Mesenchymal stem cell (in vitro differentiated cells and primary cell): ENCODE results near the gene TMC3.

ENCODE experiments used
- DNase-seq: peaks from one replicate; pipeline ENCODE4 v3.0.0-alpha.2; 2013
- H2AFZ ChIP-seq: one replicate; pipeline ENCODE4 v1.6.1; 2013; ENCODE audit warnings: low read depth, mild to moderate bottlenecking, control low read depth, inconsistent platforms, low read length, moderate library complexity
- H2AK5ac ChIP-seq: 2 replicates; pipeline ENCODE4 v1.6.1; 2013; ENCODE audit warnings: low read length, moderate library complexity, mild to moderate bottlenecking, inconsistent platforms; ENCODE audit not compliant: severe bottlenecking
- H2BK120ac ChIP-seq: one replicate; pipeline ENCODE4 v1.6.1; 2013; ENCODE audit warnings: low read depth, mild to moderate bottlenecking, inconsistent platforms, low read length, moderate library complexity
- H2BK12ac ChIP-seq, 2 experiments: one replicate each; pipeline ENCODE4 v1.6.1; 2013; ENCODE audit warnings: inconsistent platforms in 2 of 2, low read length in 2 of 2, mild to moderate bottlenecking in 2 of 2, moderate library complexity in 2 of 2, control low read depth in 1 of 2
- H2BK15ac ChIP-seq: one replicate; pipeline ENCODE4 v1.6.1; 2013; ENCODE audit warnings: mild to moderate bottlenecking, low read depth, inconsistent platforms; ENCODE audit not compliant: poor library complexity, severe bottlenecking
- H2BK5ac ChIP-seq: 2 replicates; pipeline ENCODE4 v1.6.1; 2013; ENCODE audit warnings: low read depth, mild to moderate bottlenecking, low read length, control low read depth, inconsistent platforms; ENCODE audit not compliant: poor library complexity, severe bottlenecking
- H3K14ac ChIP-seq, 2 experiments: one replicate each; pipeline ENCODE4 v1.6.1; 2013; ENCODE audit warnings: inconsistent platforms in 2 of 2, low read length in 2 of 2, control low read depth in 1 of 2, mild to moderate bottlenecking in 1 of 2, moderate library complexity in 1 of 2
- H3K18ac ChIP-seq, 2 experiments: one replicate each; pipeline ENCODE4 v1.6.1; 2013; ENCODE audit warnings: inconsistent platforms in 2 of 2, low read length in 2 of 2, control low read depth in 1 of 2, low read depth in 1 of 2, mild to moderate bottlenecking in 1 of 2
- H3K23ac ChIP-seq, 2 experiments: one replicate each; pipeline ENCODE4 v1.6.1; 2013; ENCODE audit warnings: inconsistent platforms in 2 of 2, low read length in 2 of 2, mild to moderate bottlenecking in 2 of 2, moderate library complexity in 2 of 2, control low read depth in 1 of 2
- H3K27ac ChIP-seq: 2 replicates; pipeline ENCODE4 v1.5.1; 2013; ENCODE audit warnings: mild to moderate bottlenecking, moderate library complexity, low read length, control low read depth, inconsistent platforms; ENCODE audit not compliant: poor library complexity, severe bottlenecking
- H3K27me3 ChIP-seq, 2 experiments: 2 replicates each; pipeline versions ENCODE4 v1.6.1 to v1.7.0; 2013; ENCODE audit warnings: low read length in 2 of 2, mild to moderate bottlenecking in 2 of 2, moderate library complexity in 2 of 2, control low read depth in 1 of 2, inconsistent platforms in 1 of 2; ENCODE audit not compliant: control insufficient read depth in 1 of 2, insufficient read depth in 1 of 2
- H3K36me3 ChIP-seq, 2 experiments: 2 replicates each; pipeline versions ENCODE4 v1.6.1 to v1.7.0; 2013; ENCODE audit warnings: low read length in 2 of 2, control low read depth in 1 of 2, inconsistent platforms in 1 of 2, low read depth in 1 of 2, mild to moderate bottlenecking in 1 of 2; ENCODE audit not compliant: insufficient read depth in 2 of 2, control insufficient read depth in 1 of 2
- H3K4ac ChIP-seq, 2 experiments: one replicate each; pipeline ENCODE4 v1.6.1; 2013; ENCODE audit warnings: inconsistent platforms in 2 of 2, low read length in 2 of 2, mild to moderate bottlenecking in 2 of 2, moderate library complexity in 2 of 2, control low read depth in 1 of 2, low read depth in 1 of 2
- H3K4me1 ChIP-seq: 2 replicates; pipeline ENCODE4 v1.6.1; 2013; ENCODE audit warnings: low read depth, low read length, control low read depth; ENCODE audit not compliant: control insufficient read depth, insufficient read depth
- H3K4me2 ChIP-seq: 2 replicates; pipeline ENCODE4 v1.6.1; 2013; ENCODE audit warnings: low read length, mild to moderate bottlenecking, inconsistent platforms; ENCODE audit not compliant: poor library complexity, severe bottlenecking
- H3K4me3 ChIP-seq, 2 experiments: 2 replicates each; pipeline versions ENCODE4 v1.5.1 to v1.7.0; 2013; ENCODE audit warnings: low read length in 2 of 2, mild to moderate bottlenecking in 2 of 2, control low read depth in 1 of 2, low read depth in 1 of 2; ENCODE audit not compliant: insufficient read depth in 1 of 2
- H3K79me1 ChIP-seq: replicated peaks from 2 replicates; pipeline ENCODE4 v1.6.1; 2013; ENCODE audit warnings: mild to moderate bottlenecking, control low read depth, low read length, inconsistent platforms; ENCODE audit not compliant: poor library complexity, severe bottlenecking
- H3K9ac ChIP-seq: 2 replicates; pipeline ENCODE4 v1.7.0; 2013; ENCODE audit warnings: mild to moderate bottlenecking, low read length, moderate library complexity
- H3K9me3 ChIP-seq: 2 replicates; pipeline ENCODE4 v1.7.0; 2013; ENCODE audit warnings: mild to moderate bottlenecking, low read length; ENCODE audit not compliant: control insufficient read depth
- H4K8ac ChIP-seq: one replicate; pipeline ENCODE4 v1.6.1; 2013; ENCODE audit warnings: inconsistent platforms, mild to moderate bottlenecking, low read length, moderate library complexity
- H4K91ac ChIP-seq: one replicate; pipeline ENCODE4 v1.6.1; 2013; ENCODE audit warnings: mild to moderate bottlenecking, low read length, inconsistent platforms
- WGBS: methylation state at CpG from one replicate; pipeline ENCODE4 v1.1.7; 2013; ENCODE audit warnings: mixed read lengths; 5-methylcytosine and 5-hydroxymethylcytosine counted together

The TMC3 gene

DNA sequence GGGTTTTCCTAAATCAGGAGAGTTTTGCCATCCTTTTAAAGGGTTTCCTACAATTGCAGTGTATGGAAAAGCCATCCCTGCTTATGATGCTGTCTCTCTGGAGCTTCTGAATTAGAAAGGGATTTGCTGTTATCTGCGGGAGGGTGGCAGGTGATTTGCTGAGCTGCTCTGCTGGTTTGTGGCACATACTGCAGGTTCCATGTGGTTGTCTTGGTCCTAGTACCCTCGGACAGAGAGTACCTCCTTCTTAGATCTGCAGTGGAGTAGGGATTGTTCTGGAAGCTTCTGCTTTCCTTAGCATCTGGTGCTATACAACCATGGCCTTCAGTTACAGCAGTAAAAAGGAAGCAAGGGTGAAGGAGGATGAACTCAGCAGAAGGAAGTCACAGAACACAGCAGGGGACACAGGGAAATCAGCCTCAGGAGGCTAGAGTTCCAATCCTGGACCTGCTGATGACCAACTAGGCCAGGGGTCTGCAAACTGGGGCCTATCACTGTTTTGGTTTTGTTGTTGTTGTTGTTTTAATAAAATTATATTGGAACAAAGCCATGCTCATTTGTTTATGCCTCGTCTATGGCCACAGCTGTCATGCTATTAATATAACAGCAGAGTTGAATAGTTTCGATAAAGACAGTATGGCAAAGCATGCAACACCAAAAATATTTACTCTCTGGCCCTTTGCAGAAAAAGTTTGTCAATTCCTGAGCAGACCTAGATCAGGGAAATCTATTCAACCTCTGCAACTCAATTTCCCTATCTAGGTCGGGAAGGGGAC, 89.6 kb downstream of the TMC3 start:
- Histone ChIP-seq H2AFZ (no peak overlapping the region), H3K27ac (no peak overlapping the region), H2BK5ac (no peak overlapping the region), H2BK15ac (no peak overlapping the region), H3K79me1 (no peaks in the 10 kb centered on the region), H2BK120ac (no peak overlapping the region), H4K8ac (no peak overlapping the region), H3K23ac (no peak overlapping the region), H2AK5ac (no peak overlapping the region), H3K4ac (no peak overlapping the region), H3K18ac (no peak overlapping the region), H3K27me3 (peaks cover 5 to 51% of the 10 kb centered on the region in 2 experiments), H3K9me3 (no peaks in the 10 kb centered on the region), H3K14ac (no peak overlapping the region), H2BK12ac (no peak overlapping the region), H3K4me3 (no peak overlapping the region), H3K4me1 (peaks cover 10% of the 10 kb centered on the region), H4K91ac (no peak overlapping the region), H3K36me3 (peaks cover 0 to 23% of the 10 kb centered on the region in 2 experiments), H3K9ac (no peak overlapping the region), H3K4me2 (no peak overlapping the region)
- DNase-seq = no peak
- WGBS = 65% methylated on average over 5 of the region's 5 CpGs

- no peak overlapping the region for H4K8ac ChIP-seq
- no peak overlapping the region for H4K91ac ChIP-seq
- no peak overlapping the region for H3K9ac ChIP-seq
- no peak overlapping the region for H2AK5ac ChIP-seq
- peaks cover 3% of the 10 kb centered on the region for H3K9me3 ChIP-seq
- H2AFZ ChIP-seq = no peak overlapping the region
- H3K18ac ChIP-seq = no peak overlapping the region
- H3K4me3 ChIP-seq = no peak overlapping the region
- H3K14ac ChIP-seq = no peak overlapping the region
- H2BK120ac ChIP-seq = no peak overlapping the region
- DNase-seq = no peak
- no peak overlapping the region for H2BK12ac ChIP-seq
- peaks cover 0 to 20% of the 10 kb centered on the region in 2 experiments for H3K36me3 ChIP-seq
- H3K27me3 ChIP-seq = peaks cover 5 to 56% of the 10 kb centered on the region in 2 experiments
- no peak overlapping the region for H3K4ac ChIP-seq
- H3K4me1 ChIP-seq = peaks cover 11% of the 10 kb centered on the region
- no peak overlapping the region for H3K4me2 ChIP-seq
- H2BK15ac ChIP-seq = no peak overlapping the region
- H2BK5ac ChIP-seq = no peak overlapping the region
- no peak overlapping the region for H3K27ac ChIP-seq
- 94% methylated on average over 5 of the region's 5 CpGs for WGBS
- no peaks in the 10 kb centered on the region for H3K79me1 ChIP-seq
- H3K23ac ChIP-seq = no peak overlapping the region
Measured at GRCh38 chr15:81282911-81283310, 91.1 kb downstream of the TMC3 start.

DNA sequence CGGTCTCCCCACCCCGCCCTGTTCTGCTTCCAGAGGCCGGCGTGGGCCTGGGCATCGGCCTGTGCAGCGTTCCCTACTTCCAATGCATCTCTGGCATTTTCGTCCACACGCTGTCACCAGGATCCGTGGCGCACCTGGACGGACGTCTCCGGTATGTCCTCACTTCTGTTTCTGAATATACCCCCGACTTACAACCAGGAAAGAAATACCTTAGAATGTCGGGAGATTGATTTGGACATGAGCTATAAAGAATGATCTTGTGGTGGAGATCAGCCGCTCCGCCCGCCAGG, 91.5 kb downstream of the TMC3 start:
- H3K18ac ChIP-seq = no peak overlapping the region
- no peak overlapping the region for H2BK12ac ChIP-seq
- no peak overlapping the region for H2AFZ ChIP-seq
- no peak overlapping the region for H3K23ac ChIP-seq
- peaks cover 0 to 19% of the 10 kb centered on the region in 2 experiments for H3K36me3 ChIP-seq
- H3K4me2 ChIP-seq = no peak overlapping the region
- 93% methylated on average over 17 of the region's 18 CpGs for WGBS
- H2BK120ac ChIP-seq = no peak overlapping the region
- H3K4me3 ChIP-seq = no peak overlapping the region
- peaks cover 5 to 52% of the 10 kb centered on the region in 2 experiments for H3K27me3 ChIP-seq
- no peak for DNase-seq
- H2BK15ac ChIP-seq = no peak overlapping the region
- no peak overlapping the region for H4K91ac ChIP-seq
- H3K4me1 ChIP-seq = peaks cover 11% of the 10 kb centered on the region
- H2BK5ac ChIP-seq = no peak overlapping the region
- H2AK5ac ChIP-seq = no peak overlapping the region
- no peak overlapping the region for H3K4ac ChIP-seq
- no peak overlapping the region for H3K9ac ChIP-seq
- H3K27ac ChIP-seq = no peak overlapping the region
- H3K9me3 ChIP-seq = peaks cover 6% of the 10 kb centered on the region
- no peaks in the 10 kb centered on the region for H3K79me1 ChIP-seq
- H4K8ac ChIP-seq = no peak overlapping the region
- no peak overlapping the region for H3K14ac ChIP-seq

GRCh38 chr15:81281766-81282605, 92.0 kb downstream of the TMC3 start:
- no peaks in the 10 kb centered on the region for H3K79me1 ChIP-seq
- no peak overlapping the region for H3K4me2 ChIP-seq
- no peak overlapping the region for H3K27ac ChIP-seq
- H3K4me3 ChIP-seq = no peak overlapping the region
- no peak overlapping the region for H3K14ac ChIP-seq
- no peak overlapping the region for H2AK5ac ChIP-seq
- no peak overlapping the region for H2BK15ac ChIP-seq
- no peak overlapping the region for H2BK12ac ChIP-seq
- H3K36me3 ChIP-seq = peaks cover 0 to 17% of the 10 kb centered on the region in 2 experiments
- peaks cover 11% of the 10 kb centered on the region for H3K9me3 ChIP-seq
- H4K8ac ChIP-seq = no peak overlapping the region
- no peak for DNase-seq
- H3K18ac ChIP-seq = no peak overlapping the region
- H3K4ac ChIP-seq = no peak overlapping the region
- H2BK5ac ChIP-seq = no peak overlapping the region
- no peak overlapping the region for H3K9ac ChIP-seq
- no peak overlapping the region for H4K91ac ChIP-seq
- H3K27me3 ChIP-seq = peaks cover 5 to 47% of the 10 kb centered on the region in 2 experiments
- H3K4me1 ChIP-seq = peaks cover 11% of the 10 kb centered on the region
- no peak overlapping the region for H2BK120ac ChIP-seq
- WGBS = 91% methylated on average over 12 of the region's 12 CpGs
- no peak overlapping the region for H2AFZ ChIP-seq
- H3K23ac ChIP-seq = no peak overlapping the region
